Measurements from ENCODE around the gene ITGA6. TPM values are rescaled to one million over a fixed set of nuclear protein-coding genes. Genes with fewer than 3 reads are reported as not detected.

The ITGA6 gene
- total and polyA plus RNA-seq, 8 donors, result 14.7 to 92.7 (median 54.8) TPM

DNA sequence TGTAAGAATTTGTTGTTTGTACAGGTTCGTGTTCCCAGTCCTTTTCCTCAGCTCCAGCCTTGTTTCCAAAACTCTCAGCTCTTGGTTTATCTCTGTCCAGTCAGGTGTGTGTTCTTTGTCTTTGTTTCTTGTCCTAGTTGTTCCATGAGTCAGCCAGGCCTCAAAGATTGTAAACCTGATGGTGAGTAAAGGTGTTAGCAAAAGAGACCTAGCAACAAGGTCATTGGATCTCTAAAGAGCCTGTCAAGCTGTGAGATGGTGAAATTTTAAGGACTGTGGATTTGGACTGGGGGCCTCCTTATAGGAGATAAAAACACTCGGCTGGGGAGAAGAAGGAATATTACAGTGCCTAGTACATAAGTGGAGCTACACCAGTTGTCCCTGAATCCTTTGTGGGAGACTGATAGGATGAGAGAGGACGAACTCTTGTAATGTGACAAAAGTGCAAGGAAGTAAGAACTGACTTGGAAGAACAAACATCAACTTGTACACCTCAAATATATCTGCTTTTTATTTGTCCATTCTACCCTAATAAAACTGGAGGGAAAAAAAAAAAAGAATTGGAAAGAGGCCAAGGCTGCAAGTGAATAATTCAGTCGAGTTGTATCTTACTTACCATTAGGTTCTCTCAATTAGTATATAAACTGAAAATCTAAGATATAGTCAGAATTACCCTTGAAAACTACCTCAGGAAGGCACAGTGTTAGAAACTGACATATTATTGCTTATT lies 37.2 kb downstream of the ITGA6 start:
- Histone ChIP-seq H3K27ac (peak overlapping the region; percentile 12 to 80 (median 55)), H3K4me1 (peaks cover 35 to 46% (median 42%) of the 10 kb centered on the region in 3 donors), H3K4me3 (no peak overlapping the region), H3K27me3 (no peaks in the 10 kb centered on the region), H3K36me3 (peaks cover 0 to 8% (median 0%) of the 10 kb centered on the region in 3 donors), H3K9me3 (no peaks in the 10 kb centered on the region)
- TF ChIP-seq, protein P1, sequence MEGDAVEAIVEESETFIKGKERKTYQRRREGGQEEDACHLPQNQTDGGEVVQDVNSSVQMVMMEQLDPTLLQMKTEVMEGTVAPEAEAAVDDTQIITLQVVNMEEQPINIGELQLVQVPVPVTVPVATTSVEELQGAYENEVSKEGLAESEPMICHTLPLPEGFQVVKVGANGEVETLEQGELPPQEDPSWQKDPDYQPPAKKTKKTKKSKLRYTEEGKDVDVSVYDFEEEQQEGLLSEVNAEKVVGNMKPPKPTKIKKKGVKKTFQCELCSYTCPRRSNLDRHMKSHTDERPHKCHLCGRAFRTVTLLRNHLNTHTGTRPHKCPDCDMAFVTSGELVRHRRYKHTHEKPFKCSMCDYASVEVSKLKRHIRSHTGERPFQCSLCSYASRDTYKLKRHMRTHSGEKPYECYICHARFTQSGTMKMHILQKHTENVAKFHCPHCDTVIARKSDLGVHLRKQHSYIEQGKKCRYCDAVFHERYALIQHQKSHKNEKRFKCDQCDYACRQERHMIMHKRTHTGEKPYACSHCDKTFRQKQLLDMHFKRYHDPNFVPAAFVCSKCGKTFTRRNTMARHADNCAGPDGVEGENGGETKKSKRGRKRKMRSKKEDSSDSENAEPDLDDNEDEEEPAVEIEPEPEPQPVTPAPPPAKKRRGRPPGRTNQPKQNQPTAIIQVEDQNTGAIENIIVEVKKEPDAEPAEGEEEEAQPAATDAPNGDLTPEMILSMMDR (IDR thresholded peaks at IDR 0.05), result no peak
- WGBS, 2 donors, result 29 to 37% methylated on average over 4 of the region's 4 CpGs
- peak in 3 of 6 donors; percentile 37 to 51 (median 50) for DNase-seq
- no peak for FAIRE-seq
- peak; percentile 57 to 76 (median 76) for ATAC-seq
- intact Hi-C loops (cut with DNase I), result loop anchor here in 2 of 3 donors (5.0 to 10.0 kb wide), 3 partner anchors 110 to 292 kb away; no protein-coding TSS in a partner anchor

DNA sequence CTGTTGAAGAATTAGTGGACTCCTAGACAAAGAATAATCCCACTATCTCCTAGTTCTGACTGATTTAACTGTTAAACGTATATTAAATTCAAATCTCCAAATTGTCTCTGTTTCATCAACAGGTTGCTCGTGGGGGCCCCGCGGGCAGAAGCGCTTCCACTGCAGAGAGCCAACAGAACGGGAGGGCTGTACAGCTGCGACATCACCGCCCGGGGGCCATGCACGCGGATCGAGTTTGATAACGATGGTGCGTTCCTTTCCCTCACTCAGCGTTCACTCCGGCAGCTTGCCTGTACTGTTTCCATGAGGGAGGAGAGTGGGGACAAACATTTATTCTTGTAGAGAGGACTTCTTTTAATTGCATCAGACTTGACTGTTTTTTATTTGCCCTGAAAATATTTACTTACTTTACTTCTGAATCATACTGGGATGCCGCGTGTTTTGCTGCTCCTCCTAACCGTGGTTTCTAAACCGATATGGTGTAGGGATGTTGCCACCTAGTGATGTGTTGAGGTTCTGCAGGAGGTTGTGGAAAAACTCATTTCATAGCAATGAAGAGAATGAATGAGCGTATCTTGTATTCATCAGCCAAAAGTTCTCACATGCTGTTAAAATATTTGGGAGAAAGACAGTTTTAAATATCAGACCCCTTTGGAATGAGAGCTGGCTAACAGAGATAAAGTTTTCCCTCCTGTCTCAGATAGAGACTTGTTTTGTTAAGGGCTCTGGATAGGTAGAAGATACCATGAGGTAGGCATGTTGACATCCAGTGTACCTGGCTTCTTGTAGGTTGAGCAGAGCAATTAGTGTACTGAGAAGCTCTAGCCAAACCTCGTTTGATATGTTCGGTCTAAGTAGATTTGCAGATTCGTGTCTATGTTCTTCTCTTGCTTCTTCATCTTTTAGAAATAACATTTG lies 38.3 kb downstream of the ITGA6 start:
- ATAC-seq (peak; percentile 71 to 83 (median 76)), FAIRE-seq (peak; percentile 56), DNase-seq (peak in 5 of 6 donors; percentile 64 to 82 (median 66))
- intact Hi-C loops (cut with DNase I), result loop anchor here in 2 of 3 donors (10.0 kb wide), 2 partner anchors 111 to 291 kb away; no protein-coding TSS in a partner anchor
- H3K27ac ChIP-seq, result peak overlapping the region; percentile 16 to 80 (median 46)
- H3K9me3 ChIP-seq, result no peaks in the 10 kb centered on the region
- peaks cover 35 to 43% (median 41%) of the 10 kb centered on the region in 3 donors for H3K4me1 ChIP-seq
- H3K27me3 ChIP-seq, result no peaks in the 10 kb centered on the region
- TF ChIP-seq, protein P1 (IDR thresholded peaks at IDR 0.05), result peak; percentile 40 to 76 (median 70)
- H3K4me3 ChIP-seq, result peak overlapping the region in 1 of 4 donors; percentile 8
- H3K36me3 ChIP-seq, result peaks cover 0 to 9% (median 0%) of the 10 kb centered on the region in 3 donors
- WGBS, 2 donors, result 27 to 33% methylated on average over 24 of the region's 24 CpGs

DNA sequence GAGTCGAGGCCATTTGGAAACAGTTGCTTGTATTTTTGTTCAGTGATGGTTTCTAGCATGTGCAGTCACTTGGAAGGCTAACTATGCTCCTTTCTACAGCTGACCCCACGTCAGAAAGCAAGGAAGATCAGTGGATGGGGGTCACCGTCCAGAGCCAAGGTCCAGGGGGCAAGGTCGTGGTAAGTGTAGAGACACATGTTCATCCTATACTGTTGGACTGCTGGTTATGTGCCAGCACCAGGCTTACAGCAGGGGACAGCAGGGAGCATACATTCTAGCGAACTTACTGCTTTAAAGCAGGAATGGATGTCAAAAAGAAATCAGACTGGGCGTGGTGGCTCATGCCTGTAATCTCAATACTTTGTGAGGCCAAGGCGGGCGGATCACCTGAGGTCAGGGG lies 40.0 kb downstream of the ITGA6 start:
- Histone ChIP-seq H3K4me1 (peaks cover 26 to 30% (median 29%) of the 10 kb centered on the region in 3 donors), H3K36me3 (peaks cover 0 to 24% (median 0%) of the 10 kb centered on the region in 3 donors), H3K27ac (no peak overlapping the region), H3K27me3 (no peaks in the 10 kb centered on the region), H3K4me3 (no peak overlapping the region), H3K9me3 (no peaks in the 10 kb centered on the region)
- ATAC-seq (no peak), DNase-seq (no peak), FAIRE-seq (no peak)
- TF ChIP-seq, protein P1 (IDR thresholded peaks at IDR 0.05), result no peak
- 62 to 78% methylated on average over 8 of the region's 8 CpGs for WGBS, 2 donors
- intact Hi-C loops (cut with DNase I), result loop anchor here in 2 of 3 donors (10.0 kb wide), 2 partner anchors 113 to 293 kb away; no protein-coding TSS in a partner anchor

DNA sequence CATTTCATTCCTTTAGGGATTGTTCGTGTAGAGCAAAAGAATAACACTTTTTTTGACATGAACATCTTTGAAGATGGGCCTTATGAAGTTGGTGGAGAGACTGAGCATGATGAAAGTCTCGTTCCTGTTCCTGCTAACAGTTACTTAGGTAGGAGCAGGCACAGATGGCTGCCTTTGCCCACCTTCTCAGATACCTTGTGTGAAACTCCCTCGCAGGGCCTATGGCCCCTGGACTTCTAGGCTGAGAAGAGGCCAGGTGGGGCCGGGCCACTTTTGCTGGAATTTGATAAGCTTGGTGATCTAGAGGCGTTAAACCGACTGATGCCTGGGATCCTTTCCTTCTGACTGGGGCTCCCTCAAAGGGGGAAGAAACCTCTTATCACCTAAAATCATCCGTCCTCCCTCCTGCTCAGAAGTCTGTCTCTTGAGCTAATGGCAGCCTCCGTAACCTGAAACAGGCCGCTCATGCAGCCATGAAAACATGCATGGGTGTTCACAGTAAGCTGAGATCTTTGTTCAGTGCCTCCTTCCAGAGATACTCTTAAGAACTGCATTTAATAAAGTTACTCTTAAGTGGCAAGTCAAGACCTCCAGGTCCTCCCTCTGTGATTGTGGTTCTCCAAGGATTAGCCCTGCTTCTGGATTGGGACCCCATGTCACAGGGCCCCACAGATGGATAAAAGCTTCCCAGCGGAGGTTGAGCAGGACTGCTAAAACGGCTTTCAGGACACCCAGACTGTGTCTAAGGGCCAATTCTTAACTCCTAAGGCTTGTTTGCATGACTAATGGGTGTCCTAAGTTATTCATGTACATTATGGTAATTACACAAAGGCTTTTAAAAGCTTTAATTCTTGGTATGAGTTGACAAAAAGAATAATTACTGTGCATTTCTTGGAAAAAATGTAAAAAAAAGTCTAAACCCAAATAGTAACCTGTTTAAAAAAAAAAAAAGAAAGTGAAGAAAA lies 43.9 kb downstream of the ITGA6 start:
- TF ChIP-seq, protein P1 (IDR thresholded peaks at IDR 0.05), result no peak
- Histone ChIP-seq H3K9me3 (no peaks in the 10 kb centered on the region), H3K27me3 (no peaks in the 10 kb centered on the region), H3K27ac (no peak overlapping the region), H3K4me1 (no peaks in the 10 kb centered on the region), H3K36me3 (peaks cover 0 to 38% (median 5%) of the 10 kb centered on the region in 3 donors), H3K4me3 (no peak overlapping the region)
- FAIRE-seq (no peak), DNase-seq (no peak), ATAC-seq (no peak)
- WGBS, 2 donors, result 69 to 71% methylated on average over 11 of the region's 11 CpGs
- intact Hi-C loops (cut with DNase I), result no loop called here
